Measurements from ENCODE around the gene CD99. TPM values are rescaled to one million over a fixed set of nuclear protein-coding genes. Genes with fewer than 3 reads are reported as not detected.

Gene CD99
- polyA plus RNA-seq, 1 of the 3 experiments (the other 2 are of a cell fraction) = 346 TPM

- Histone ChIP-seq H4K20me1 (ENCODE audit: insufficient read depth) (no peaks in the 10 kb centered on the region), H3K79me2 (ENCODE audit: insufficient read depth) (no peaks in the 10 kb centered on the region), H3K9ac (no peak overlapping the region), H2AFZ (ENCODE audit: low read depth) (no peak overlapping the region), H3K9me2 (no peaks in the 10 kb centered on the region), H3K4me3 (ENCODE audit: low read depth in 2 of 2, low read length in 1 of 2) (no peak overlapping the region), H3K27ac (ENCODE audit: low read depth in 2 of 2, low read length in 1 of 2) (no peak overlapping the region), H3K27me3 (ENCODE audit: insufficient read depth) (peaks cover 6% of the 10 kb centered on the region; the same call in 1 of the 2 replicates), H3F3A (replicated peaks; ENCODE audit: insufficient read depth) (peaks cover 16% of the 10 kb centered on the region), H3K9me3 (no peaks in the 10 kb centered on the region), H3K36me3 (replicated peaks in 1 of 2; ENCODE audit: control insufficient read depth in 1 of 2, insufficient read depth in 2 of 2, low read length in 1 of 2) (no peaks in the 10 kb centered on the region), H3K4me2 (no peak overlapping the region), H3K4me1 (ENCODE audit: control insufficient read depth in 1 of 2, insufficient read depth in 2 of 2, low read depth in 1 of 2, low read length in 1 of 2) (peaks cover 0 to 5% of the 10 kb centered on the region in 2 experiments; a peak in 1 of 4 replicates)
- CTCF ChIA-PET = no interaction called here
- 24% methylated on average over 9 of the region's 9 CpGs for WGBS (ENCODE audit: low lambda C conversion rate)
- DNase-seq = no peak
- TF ChIP-seq ELF1 (IDR thresholded peaks at IDR 0.05) (no peak), PBX3 (IDR thresholded peaks at IDR 0.05) (no peak), FOSL2 (IDR thresholded peaks at IDR 0.05; ENCODE audit: borderline replicate concordance, low read depth) (no peak), EZH2phosphoT487 (IDR thresholded peaks at IDR 0.05; ENCODE audit: borderline replicate concordance, low read depth) (no peak), RAD21 (IDR thresholded peaks at IDR 0.05; ENCODE audit: low read length) (no peak), SIN3A (IDR thresholded peaks at IDR 0.05; ENCODE audit: borderline replicate concordance, low read depth, low read length) (no peak), CTCF (IDR thresholded peaks at IDR 0.05) (no peak)
- POLR2A ChIA-PET = no interaction called here
Measured at GRCh38 chrX:2679534-2680485, 11.3 kb upstream of the CD99 start.

- peaks cover 0 to 5% of the 10 kb centered on the region in 2 experiments; a peak in 1 of 4 replicates for H3K4me1 ChIP-seq (ENCODE audit: control insufficient read depth in 1 of 2, insufficient read depth in 2 of 2, low read depth in 1 of 2, low read length in 1 of 2)
- 45% methylated on average over 6 of the region's 6 CpGs for WGBS (ENCODE audit: low lambda C conversion rate)
- H3K36me3 ChIP-seq (replicated peaks in 1 of 2; ENCODE audit: control insufficient read depth in 1 of 2, insufficient read depth in 2 of 2, low read length in 1 of 2) = no peaks in the 10 kb centered on the region
- TF ChIP-seq RCOR1 (IDR thresholded peaks at IDR 0.05; ENCODE audit: low read length) (no peak), SMC3 (IDR thresholded peaks at IDR 0.05; ENCODE audit: low read depth, low read length) (no peak), IRF3 (IDR thresholded peaks at IDR 0.05; ENCODE audit: low read depth, low read length) (no peak), TCF12 (IDR thresholded peaks at IDR 0.05) (no peak), EZH2phosphoT487 (IDR thresholded peaks at IDR 0.05; ENCODE audit: borderline replicate concordance, low read depth) (no peak), RXRA (IDR thresholded peaks at IDR 0.05; ENCODE audit: borderline replicate concordance, low read depth) (no peak), EP300 (IDR thresholded peaks at IDR 0.05; ENCODE audit: borderline replicate concordance in 1 of 2, low read depth in 1 of 2, low read length in 1 of 2) (no peak), FOSL2 (IDR thresholded peaks at IDR 0.05; ENCODE audit: borderline replicate concordance, low read depth) (no peak), ZBTB33 (IDR thresholded peaks at IDR 0.05; ENCODE audit: borderline replicate concordance, low read depth) (no peak), TAF1 (IDR thresholded peaks at IDR 0.05; ENCODE audit: borderline replicate concordance, low read depth, low read length) (no peak), GABPA (IDR thresholded peaks at IDR 0.05; ENCODE audit: low read depth) (no peak), GATA2 (CRISPR knock-in tag; IDR thresholded peaks at IDR 0.05) (no peak)
Measured at GRCh38 chrX:2680486-2681348, 10.4 kb upstream of the CD99 start.

More at GRCh38 chrX:2680486-2681348, 10.4 kb upstream of the CD99 start:
- Histone ChIP-seq H3K27me3 (ENCODE audit: insufficient read depth) (peaks cover 9% of the 10 kb centered on the region; the same call in 1 of the 2 replicates), H3K4me2 (no peak overlapping the region), H4K20me1 (ENCODE audit: insufficient read depth) (no peaks in the 10 kb centered on the region), H3K9ac (no peak overlapping the region), H3K9me2 (no peaks in the 10 kb centered on the region), H3K4me3 (ENCODE audit: low read depth in 2 of 2, low read length in 1 of 2) (no peak overlapping the region), H3K9me3 (no peaks in the 10 kb centered on the region), H3K79me2 (ENCODE audit: insufficient read depth) (no peaks in the 10 kb centered on the region), H2AFZ (ENCODE audit: low read depth) (no peak overlapping the region), H3F3A (replicated peaks; ENCODE audit: insufficient read depth) (peaks cover 16% of the 10 kb centered on the region), H3K27ac (ENCODE audit: low read depth in 2 of 2, low read length in 1 of 2) (no peak overlapping the region)
- CTCF ChIA-PET = no interaction called here
- no peak for DNase-seq
- POLR2A ChIA-PET = no interaction called here
